IMR-90 (cell line): ENCODE measurements around the gene HENMT1. TPM values are rescaled to one million over a fixed set of nuclear protein-coding genes. Genes with fewer than 3 reads are reported as not detected.

Experiments
- ATAC-seq: fragments of 200-7000 bp; cut with Tn5 transposase; 2 replicates; pipeline ENCODE4 v1.9.1; 2020; ENCODE audit warnings: low read depth, mild to moderate bottlenecking, moderate library complexity
- BruUV-seq: library from RNA; stranded (reverse); fragments of 400-500 nt; replicated peaks from 2 replicates; lab custom pipeline; 2021; lab: Mats Ljungman, UMichigan
- CTCF ChIA-PET: fragments of 300-600 bp; formaldehyde crosslinking; extraction: SDS; loops from one replicate; lab custom pipeline; 2021; ENCODE audit warnings: antibody characterized with exemption; lab: Yijun Ruan, JAX
- POLR2A ChIA-PET: fragments of 300-600 bp; sonication (Branson Sonifier 250); formaldehyde crosslinking; loops from one replicate; lab custom pipeline; 2022; ENCODE audit warnings: antibody characterized with exemption; ENCODE audit not compliant: unreplicated experiment; lab: Charles Lee
- DNase-seq: peaks from one replicate; pipeline ENCODE4 v3.0.0; 2013
- H2AFZ ChIP-seq: replicated peaks from 2 replicates; pipeline ENCODE3; 2013; ENCODE audit warnings: low read length, mild to moderate bottlenecking; ENCODE audit not compliant: poor library complexity
- H2AK5ac ChIP-seq: 2 replicates; pipeline ENCODE4 v1.6.1; 2013; ENCODE audit warnings: low read depth, low read length, inconsistent platforms
- H2AK9ac ChIP-seq: replicated peaks from 2 replicates; pipeline ENCODE3; 2013; ENCODE audit warnings: mild to moderate bottlenecking, low read depth, low read length, moderate library complexity; ENCODE audit not compliant: poor library complexity
- H2BK120ac ChIP-seq: 2 replicates; pipeline ENCODE4 v1.6.1; 2013; ENCODE audit warnings: low read depth, low read length, inconsistent platforms
- H2BK15ac ChIP-seq: 3 replicates; pipeline ENCODE4 v1.6.1; 2013; ENCODE audit warnings: low read depth, low read length, inconsistent platforms
- H2BK20ac ChIP-seq: 2 replicates; pipeline ENCODE4 v1.6.1; 2013; ENCODE audit warnings: low read depth, mild to moderate bottlenecking, inconsistent platforms, low read length, moderate library complexity
- H2BK5ac ChIP-seq: 2 replicates; pipeline ENCODE4 v1.6.1; 2013; ENCODE audit warnings: mild to moderate bottlenecking, low read depth, low read length, inconsistent platforms; ENCODE audit not compliant: poor library complexity, severe bottlenecking
- H3K14ac ChIP-seq: replicated peaks from 2 replicates; pipeline ENCODE4 v1.6.1; 2013; ENCODE audit warnings: low read depth, low read length, inconsistent platforms
- H3K18ac ChIP-seq: 2 replicates; pipeline ENCODE4 v1.6.1; 2013; ENCODE audit warnings: low read depth, low read length, control low read depth
- H3K23ac ChIP-seq: 2 replicates; pipeline ENCODE4 v1.6.1; 2013; ENCODE audit warnings: low read depth, low read length, inconsistent platforms
- H3K27ac ChIP-seq: 2 replicates; pipeline ENCODE4 v1.5.1; 2013; ENCODE audit warnings: mild to moderate bottlenecking, control low read depth, low read length; ENCODE audit not compliant: insufficient read depth
- H3K27me3 ChIP-seq: 2 replicates; pipeline ENCODE4 v1.6.1; 2013; ENCODE audit warnings: low read length; ENCODE audit not compliant: control insufficient read depth, insufficient read depth
- H3K36me3 ChIP-seq: 2 replicates; pipeline ENCODE4 v1.6.1; 2013; ENCODE audit warnings: low read length, mixed read lengths; ENCODE audit not compliant: control insufficient read depth, insufficient read depth
- H3K4ac ChIP-seq: 2 replicates; pipeline ENCODE4 v1.6.1; 2013; ENCODE audit warnings: low read depth, low read length, inconsistent platforms
- H3K4me1 ChIP-seq: 2 replicates; pipeline ENCODE4 v1.6.1; 2013; ENCODE audit warnings: low read length, mixed read lengths; ENCODE audit not compliant: control insufficient read depth, insufficient read depth
- H3K4me2 ChIP-seq: 2 replicates; pipeline ENCODE4 v1.6.1; 2013; ENCODE audit warnings: low read depth, mild to moderate bottlenecking, control low read depth, low read length, moderate library complexity
- H3K4me3 ChIP-seq: 2 replicates; pipeline ENCODE4 v1.5.1; 2013; ENCODE audit warnings: low read depth, mild to moderate bottlenecking, control low read depth, low read length, moderate library complexity; ENCODE audit not compliant: insufficient read depth
- H3K56ac ChIP-seq: 2 replicates; pipeline ENCODE4 v1.6.1; 2013; ENCODE audit warnings: low read length, inconsistent platforms; ENCODE audit not compliant: insufficient read depth; ENCODE audit errors: extremely low read depth
- H3K79me1 ChIP-seq, 2 experiments: 2 replicates each; pipeline ENCODE4 v1.6.1; 2013; ENCODE audit warnings: low read length in 2 of 2, inconsistent platforms in 1 of 2, low read depth in 1 of 2
- H3K9ac ChIP-seq: 2 replicates; pipeline ENCODE4 v1.6.1; 2013; ENCODE audit warnings: low read depth, low read length, control low read depth
- H3K9me1 ChIP-seq: 2 replicates; pipeline ENCODE4 v1.6.1; 2013; ENCODE audit warnings: low read length, inconsistent platforms; ENCODE audit not compliant: insufficient read depth
- H3K9me3 ChIP-seq: 2 replicates; pipeline ENCODE4 v1.6.1; 2013; ENCODE audit warnings: low read length; ENCODE audit not compliant: control insufficient read depth, insufficient read depth
- H4K20me1 ChIP-seq: 2 replicates; pipeline ENCODE4 v1.6.1; 2013; ENCODE audit warnings: low read length, inconsistent platforms; ENCODE audit not compliant: insufficient read depth
- H4K5ac ChIP-seq: 2 replicates; pipeline ENCODE4 v1.6.1; 2013; ENCODE audit warnings: mild to moderate bottlenecking, low read depth, low read length, control low read depth
- H4K8ac ChIP-seq, 2 experiments: 2 replicates each; pipeline ENCODE4 v1.6.1; 2013; ENCODE audit warnings: low read depth in 2 of 2, low read length in 2 of 2, control low read depth in 1 of 2, inconsistent platforms in 1 of 2
- H4K91ac ChIP-seq: 2 replicates; pipeline ENCODE4 v1.6.1; 2013; ENCODE audit warnings: low read depth, low read length, inconsistent platforms; ENCODE audit not compliant: insufficient read depth
- BHLHE40 ChIP-seq: fragments of 150-350 bp; IDR thresholded peaks from 2 replicates; pipeline ENCODE4 v1.6.1; 2016; ENCODE audit warnings: mild to moderate bottlenecking, low read depth, low read length
- CEBPB ChIP-seq: IDR thresholded peaks from 2 replicates; pipeline ENCODE4 v1.6.1; 2012; ENCODE audit warnings: low read depth, low read length, improper control_type of control experiment
- CHD1 ChIP-seq: IDR thresholded peaks from 2 replicates; pipeline ENCODE4 v1.6.1; 2012; ENCODE audit warnings: low read depth, low read length, improper control_type of control experiment
- ELK1 ChIP-seq: fragments of 150-350 bp; IDR thresholded peaks from 2 replicates; pipeline ENCODE4 v1.6.1; 2016; ENCODE audit warnings: low read depth, mild to moderate bottlenecking, low read length, moderate library complexity, borderline replicate concordance
- FOS ChIP-seq: fragments of 150-350 bp; IDR thresholded peaks from 2 replicates; pipeline ENCODE4 v1.6.1; 2016; ENCODE audit warnings: low read depth, low read length
- MAFK ChIP-seq: IDR thresholded peaks from 2 replicates; pipeline ENCODE4 v1.6.1; 2012; ENCODE audit warnings: low read depth, low read length, improper control_type of control experiment
- MAZ ChIP-seq: IDR thresholded peaks from 2 replicates; pipeline ENCODE4 v1.6.1; 2012; ENCODE audit warnings: low read depth, mild to moderate bottlenecking, low read length, improper control_type of control experiment, moderate library complexity, borderline replicate concordance
- MXI1 ChIP-seq: IDR thresholded peaks from 2 replicates; pipeline ENCODE4 v1.6.1; 2012; ENCODE audit warnings: low read depth, mild to moderate bottlenecking, low read length, moderate library complexity, borderline replicate concordance
- NFE2L2 ChIP-seq: fragments of 150-350 bp; IDR thresholded peaks from 2 replicates; pipeline ENCODE4 v1.6.1; 2016; ENCODE audit warnings: low read depth, mild to moderate bottlenecking, low read length
- POLR2A ChIP-seq: IDR thresholded peaks from 2 replicates; pipeline ENCODE4 v1.6.1; 2012; ENCODE audit warnings: mild to moderate bottlenecking, low read depth, low read length
- RAD21 ChIP-seq: IDR thresholded peaks from 2 replicates; pipeline ENCODE4 v1.6.1; 2012; ENCODE audit warnings: low read length, improper control_type of control experiment
- RCOR1 ChIP-seq: IDR thresholded peaks from 2 replicates; pipeline ENCODE4 v1.6.1; 2012; ENCODE audit warnings: mild to moderate bottlenecking, low read length, improper control_type of control experiment; ENCODE audit not compliant: insufficient replicate concordance
- RFX5 ChIP-seq: IDR thresholded peaks from 2 replicates; pipeline ENCODE4 v1.8.0; 2012; ENCODE audit warnings: low read depth, mild to moderate bottlenecking, low read length, moderate library complexity
- SMC3 ChIP-seq: fragments of 150-350 bp; IDR thresholded peaks from 2 replicates; pipeline ENCODE4 v1.6.1; 2016; ENCODE audit warnings: low read depth, mild to moderate bottlenecking, antibody characterized with exemption, low read length, moderate library complexity
- WGBS, 2 experiments: methylation state at CpG; one replicate each; pipeline versions ENCODE4 v1.1.5 to v1.1.7; 2013; ENCODE audit warnings: missing lambda C conversion rate in 2 of 2; ENCODE audit not compliant: insufficient read length in 1 of 2; ENCODE audit errors: extremely low coverage in 2 of 2; 5-methylcytosine and 5-hydroxymethylcytosine counted together
- dilution Hi-C: fragments of 300-500 bp; cut with HindIII; formaldehyde crosslinking; loops from one replicate; pipeline ENCODE4 v1.14.3; 2018; ENCODE audit warnings: low sequenced_read_pairs; ENCODE audit not compliant: unreplicated experiment
- in situ Hi-C: fragments of 300-500 bp; cut with MboI; formaldehyde crosslinking; loops from 3 replicates; pipeline ENCODE4 v1.14.3; 2019; ENCODE audit warnings: low sequenced_read_pairs, inconsistent platforms, mixed read lengths
- intact Hi-C: fragments of 100-400 bp; cut with micrococcal nuclease; formaldehyde crosslinking; loops from 2 replicates; pipeline ENCODE4 v1.10.0; 2022
- polyA plus RNA-seq, 3 experiments: library from polyadenylated mRNA; depleted of rRNA; stranded (reverse); fragments of >200 nt; gene quantifications; 2 replicates each; pipeline ENCODE4 v1.2.3, GENCODE V29; 2012; ENCODE audit warnings: low replicate concordance in 1 of 3
- total RNA-seq: library from RNA; depleted of rRNA; stranded (reverse); fragments of >200 nt; gene quantifications from 2 replicates; pipeline ENCODE4 v1.2.3, GENCODE V29; 2012
- TF ChIP-seq, protein P1 (sequence below): conservative IDR thresholded peaks from 2 replicates; pipeline ENCODE4 v1.5.1; 2012; ENCODE audit warnings: mild to moderate bottlenecking, low read depth, low read length, improper control_type of control experiment
- TF ChIP-seq, protein P2 (sequence below): fragments of 150-350 bp; IDR thresholded peaks from 2 replicates; pipeline ENCODE4 v1.6.1; 2017; ENCODE audit warnings: mild to moderate bottlenecking, antibody characterized with exemption, low read length, low read depth

HENMT1 gene
- total and polyA plus RNA-seq, 2 of the 4 experiments (the other 2 are of a cell fraction) = 0.54 to 0.67 TPM

DNA sequence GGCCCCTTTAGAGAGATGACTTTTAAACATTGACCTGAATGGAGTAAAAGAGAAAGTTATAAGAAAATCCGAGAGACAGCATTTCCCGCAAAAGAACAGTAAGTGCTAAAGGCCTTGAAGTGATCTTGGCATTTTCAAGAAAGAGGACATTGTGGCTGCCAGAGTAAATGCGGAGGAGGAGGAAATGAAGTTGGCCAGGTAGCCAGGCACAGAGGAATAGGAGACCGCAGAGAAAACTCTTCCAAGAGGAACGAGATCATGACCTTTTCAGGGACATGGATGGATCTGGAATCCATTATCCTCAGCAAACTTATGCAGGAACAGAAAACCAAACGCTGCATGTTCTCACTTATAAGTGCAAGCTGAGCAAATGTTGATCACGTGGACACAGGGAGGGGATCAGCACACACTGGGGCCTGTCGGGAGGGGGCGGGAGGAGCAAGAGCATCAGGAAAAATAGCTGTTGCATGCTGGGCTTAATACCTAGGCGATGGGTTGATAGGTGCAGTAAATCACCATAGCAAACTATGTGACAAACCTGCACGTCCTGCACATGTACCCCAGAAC lies 51.3 kb downstream of the HENMT1 start:
- no peak overlapping the region for H3K23ac ChIP-seq
- H2AFZ ChIP-seq = no peak overlapping the region
- no peaks in the 10 kb centered on the region for H3K27me3 ChIP-seq
- no peak overlapping the region for H3K14ac ChIP-seq
- POLR2A ChIA-PET = no interaction called here
- H2AK5ac ChIP-seq = no peak overlapping the region
- dilution Hi-C loops (no loop called here), intact Hi-C loops (no loop called here), in situ Hi-C loops (no loop called here)
- no peak overlapping the region for H2AK9ac ChIP-seq
- H3K9me3 ChIP-seq = no peaks in the 10 kb centered on the region
- no peak overlapping the region for H3K18ac ChIP-seq
- H3K4me2 ChIP-seq = no peak overlapping the region
- no peaks in the 10 kb centered on the region for H3K4me1 ChIP-seq
- ATAC-seq = no peak
- no TSS peak for BruUV-seq
- H3K56ac ChIP-seq = no peak overlapping the region
- no peaks in the 10 kb centered on the region for H4K20me1 ChIP-seq
- 0 out of 2 replicates have a peak, but pooled peaks cover 1% of the 10 kb centered on the region for H3K36me3 ChIP-seq
- H2BK20ac ChIP-seq = no peak overlapping the region
- no peak overlapping the region for H4K5ac ChIP-seq
- H2BK15ac ChIP-seq = no peak overlapping the region
- H3K9me1 ChIP-seq = no peaks in the 10 kb centered on the region
- H4K91ac ChIP-seq = no peak overlapping the region
- TF ChIP-seq CHD1 (no peak), CEBPB (no peak), NFE2L2 (no peak), POLR2A (no peak), BHLHE40 (no peak), RFX5 (no peak), RAD21 (no peak), RCOR1 (no peak), SMC3 (no peak), MXI1 (no peak), FOS (no peak), MAZ (no peak), ELK1 (no peak), MAFK (no peak)
- TF ChIP-seq, protein P1, sequence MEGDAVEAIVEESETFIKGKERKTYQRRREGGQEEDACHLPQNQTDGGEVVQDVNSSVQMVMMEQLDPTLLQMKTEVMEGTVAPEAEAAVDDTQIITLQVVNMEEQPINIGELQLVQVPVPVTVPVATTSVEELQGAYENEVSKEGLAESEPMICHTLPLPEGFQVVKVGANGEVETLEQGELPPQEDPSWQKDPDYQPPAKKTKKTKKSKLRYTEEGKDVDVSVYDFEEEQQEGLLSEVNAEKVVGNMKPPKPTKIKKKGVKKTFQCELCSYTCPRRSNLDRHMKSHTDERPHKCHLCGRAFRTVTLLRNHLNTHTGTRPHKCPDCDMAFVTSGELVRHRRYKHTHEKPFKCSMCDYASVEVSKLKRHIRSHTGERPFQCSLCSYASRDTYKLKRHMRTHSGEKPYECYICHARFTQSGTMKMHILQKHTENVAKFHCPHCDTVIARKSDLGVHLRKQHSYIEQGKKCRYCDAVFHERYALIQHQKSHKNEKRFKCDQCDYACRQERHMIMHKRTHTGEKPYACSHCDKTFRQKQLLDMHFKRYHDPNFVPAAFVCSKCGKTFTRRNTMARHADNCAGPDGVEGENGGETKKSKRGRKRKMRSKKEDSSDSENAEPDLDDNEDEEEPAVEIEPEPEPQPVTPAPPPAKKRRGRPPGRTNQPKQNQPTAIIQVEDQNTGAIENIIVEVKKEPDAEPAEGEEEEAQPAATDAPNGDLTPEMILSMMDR = no peak
- TF ChIP-seq, protein P2, sequence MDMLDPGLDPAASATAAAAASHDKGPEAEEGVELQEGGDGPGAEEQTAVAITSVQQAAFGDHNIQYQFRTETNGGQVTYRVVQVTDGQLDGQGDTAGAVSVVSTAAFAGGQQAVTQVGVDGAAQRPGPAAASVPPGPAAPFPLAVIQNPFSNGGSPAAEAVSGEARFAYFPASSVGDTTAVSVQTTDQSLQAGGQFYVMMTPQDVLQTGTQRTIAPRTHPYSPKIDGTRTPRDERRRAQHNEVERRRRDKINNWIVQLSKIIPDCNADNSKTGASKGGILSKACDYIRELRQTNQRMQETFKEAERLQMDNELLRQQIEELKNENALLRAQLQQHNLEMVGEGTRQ = no peak
- no peak overlapping the region for H3K27ac ChIP-seq
- WGBS, 2 experiments = 85% methylated on average over 4 of the region's 11 CpGs; no CpG with 5 or more reads in 1 of the 2 experiments
- no peak overlapping the region for H2BK120ac ChIP-seq
- CTCF ChIA-PET = no interaction called here
- H3K9ac ChIP-seq = no peak overlapping the region
- no peak for DNase-seq
- H3K4ac ChIP-seq = no peak overlapping the region
- no peak overlapping the region for H3K4me3 ChIP-seq
- H3K79me1 ChIP-seq = no peaks in the 10 kb centered on the region
- no peak overlapping the region for H4K8ac ChIP-seq
- H2BK5ac ChIP-seq = no peak overlapping the region
